HepG2 (cell line): ENCODE measurements around the gene DERL2. TPM values are rescaled to one million over a fixed set of nuclear protein-coding genes. Genes with fewer than 3 reads are reported as not detected.

Experiments used
- ATAC-seq: fragments of 200-7000 bp; cut with Tn5 transposase; 3 replicates; pipeline ENCODE4 v1.9.1; 2020; ENCODE audit warnings: mild to moderate bottlenecking, moderate library complexity
- BruUV-seq: library from RNA; stranded (reverse); fragments of 400-500 nt; replicated peaks from 2 replicates; lab custom pipeline; 2021; lab: Mats Ljungman, UMichigan
- CTCF ChIA-PET: fragments of 300-600 bp; formaldehyde crosslinking; extraction: SDS; loops from one replicate; lab custom pipeline; 2021; ENCODE audit warnings: low total read pairs, inconsistent platforms, low intra/inter-chr PET ratio; lab: Yijun Ruan, JAX
- POLR2A ChIA-PET: fragments of 350-600 bp; sonication (Branson Sonifier 250); formaldehyde crosslinking; loops from one replicate; lab custom pipeline; 2020; ENCODE audit warnings: antibody characterized with exemption, inconsistent platforms; lab: Yijun Ruan, JAX
- DNase-seq: peaks from one replicate; pipeline ENCODE4 v3.0.0-alpha.2; 2015; ENCODE audit warnings: low spot score
- FAIRE-seq: peaks from 3 replicates; lab custom pipeline; 2011; peaks lifted over from hg19 to GRCh38; lab: Jason Lieb, UNC
- H2AFZ ChIP-seq: one replicate; pipeline ENCODE4 v1.6.1; 2011; ENCODE audit warnings: low read length, inconsistent platforms
- H3K27ac ChIP-seq: fragments of 300-600 bp; 3 replicates; pipeline ENCODE4 v1.8.0; 2011; ENCODE audit warnings: mixed run types, mild to moderate bottlenecking, mixed read lengths, low read length, inconsistent platforms; ENCODE audit not compliant: insufficient read depth; ENCODE audit errors: extremely low read length
- H3K27me3 ChIP-seq, 2 experiments: fragments of 200-600 bp in 1 of 2; 2 replicates in 1 of 2; 3 replicates in 1 of 2; pipeline versions ENCODE4 v1.6.0 to v1.8.0; 2011; ENCODE audit warnings: low read length in 2 of 2, mild to moderate bottlenecking in 2 of 2, moderate library complexity in 2 of 2, inconsistent platforms in 1 of 2; ENCODE audit not compliant: insufficient read depth in 2 of 2, control insufficient read depth in 1 of 2
- H3K36me3 ChIP-seq, 2 experiments: fragments of 200-600 bp in 1 of 2; replicated peaks in 1 of 2; 2 replicates in 1 of 2; 3 replicates in 1 of 2; pipeline versions ENCODE4 v1.5.1 to v1.8.0; 2011; ENCODE audit warnings: low read length in 2 of 2, inconsistent platforms in 1 of 2; ENCODE audit not compliant: insufficient read depth in 2 of 2, control insufficient read depth in 1 of 2
- H3K4me1 ChIP-seq: 2 replicates; pipeline ENCODE4 v1.5.1; 2012; ENCODE audit warnings: low read length, inconsistent platforms; ENCODE audit not compliant: insufficient read depth
- H3K4me2 ChIP-seq: 2 replicates; pipeline ENCODE4 v1.6.0; 2011; ENCODE audit warnings: low read depth, low read length, inconsistent platforms
- H3K4me3 ChIP-seq, 3 experiments: fragments of 200-600 bp in 1 of 3; sonication (generic), shearing (Covaris generic) in 1 of 3; replicated peaks in 1 of 3; 2 replicates each; pipeline ENCODE4 v1.5.1; 2011 to 2016; ENCODE audit warnings: low read length in 3 of 3, inconsistent platforms in 2 of 3, low read depth in 2 of 3, mild to moderate bottlenecking in 2 of 3, control low read depth in 1 of 3, mixed read lengths in 1 of 3; ENCODE audit not compliant: insufficient read depth in 1 of 3
- H3K79me2 ChIP-seq: one replicate; pipeline ENCODE4 v1.6.1; 2011; ENCODE audit warnings: low read length, inconsistent platforms; ENCODE audit not compliant: insufficient read depth
- H3K9ac ChIP-seq: 2 replicates; pipeline ENCODE4 v1.6.0; 2011; ENCODE audit warnings: mild to moderate bottlenecking, low read depth, low read length, inconsistent platforms; ENCODE audit not compliant: insufficient read depth
- H3K9me3 ChIP-seq: 2 replicates; pipeline ENCODE4 v1.5.1; 2012; ENCODE audit warnings: mild to moderate bottlenecking, low read length
- H4K20me1 ChIP-seq: 2 replicates; pipeline ENCODE4 v1.6.0; 2011; ENCODE audit warnings: inconsistent platforms, mild to moderate bottlenecking, low read length, moderate library complexity; ENCODE audit not compliant: insufficient read depth
- RBM39 ChIP-seq: fragments of 200-400 bp; formaldehyde crosslinking; IDR thresholded peaks from one replicate; pipeline ENCODE4 v1.6.1; 2018; ENCODE audit warnings: antibody characterized with exemption, mild to moderate bottlenecking, low read depth, low read length; ENCODE audit not compliant: poor library complexity, severe bottlenecking
- RFXANK ChIP-seq: IDR thresholded peaks from 2 replicates; pipeline ENCODE4 v1.6.1; 2016
- RNF219 ChIP-seq: sonication (generic); formaldehyde crosslinking; IDR thresholded peaks from 2 replicates; pipeline ENCODE4 v1.5.0; 2020; ENCODE audit warnings: mild to moderate bottlenecking, missing genetic modification reagents
- SALL2 ChIP-seq: sonication (generic); formaldehyde crosslinking; IDR thresholded peaks from 2 replicates; pipeline ENCODE4 v1.8.1; 2023; ENCODE audit warnings: mild to moderate bottlenecking, missing genetic modification reagents, inconsistent platforms
- ZNF709 ChIP-seq: sonication (generic); formaldehyde crosslinking; IDR thresholded peaks from 2 replicates; pipeline ENCODE4 v1.5.0; 2020; ENCODE audit warnings: mild to moderate bottlenecking, missing genetic modification reagents
- WGBS: methylation state at CpG from one replicate; pipeline ENCODE4 v1.1.6; 2017; ENCODE audit warnings: low lambda C conversion rate; 5-methylcytosine and 5-hydroxymethylcytosine counted together
- in situ Hi-C: cut with HindIII; loops from 2 replicates; pipeline ENCODE4 v1.10.0; 2017; ENCODE audit warnings: low pct_unique_long_range_greater_than_20kb; ENCODE audit not compliant: extremely low pct_ligation_motif_present
- intact Hi-C: fragments of 100-400 bp; cut with micrococcal nuclease; formaldehyde crosslinking; loops from one replicate; pipeline ENCODE4 v1.10.0; 2022; ENCODE audit not compliant: unreplicated experiment
- polyA plus RNA-seq, 8 experiments: library from polyadenylated mRNA; depleted of rRNA in 3 of 8; stranded (reverse) in 7 of 8; unstranded in 1 of 8; fragments of >200 nt; fragmentation: Illumina TruSeq in 4 of 8; extraction: Trizol in 4 of 8; gene quantifications; 2 replicates each; pipeline versions ENCODE4 v1.2.1 to v1.2.3, GENCODE V29; 2011 to 2016; ENCODE audit warnings: low read depth in 4 of 8, missing spikeins in 1 of 8, mixed read lengths in 1 of 8; ENCODE audit not compliant: insufficient read depth in 1 of 8
- total RNA-seq, 5 experiments: library from RNA; depleted of rRNA; stranded (reverse); fragments of >200 nt; fragmentation: Illumina TruSeq; extraction: Trizol; gene quantifications; 2 replicates each; pipeline ENCODE4 v1.2.3, GENCODE V29; 2016; ENCODE audit warnings: low read depth in 1 of 5

Gene DERL2
- total and polyA plus RNA-seq, 2 of the 13 experiments (the other 11 are each of a cell fraction or from before 2014, with no cell fraction given): 59.3 to 65.2 TPM

GRCh38 chr17:5499476-5500231 is 13.7 kb upstream of the DERL2 start:
- Histone ChIP-seq H3K9ac (no peak overlapping the region), H3K4me3 (peak overlapping the region in 2 of 3 experiments; percentile 75 to 79; a peak in 2 of 6 replicates), H3K36me3 (no peaks in the 10 kb centered on the region), H2AFZ (no peak overlapping the region), H3K4me2 (peak overlapping the region; percentile 75), H3K4me1 (peaks cover 7% of the 10 kb centered on the region), H4K20me1 (no peaks in the 10 kb centered on the region), H3K9me3 (no peaks in the 10 kb centered on the region), H3K27ac (no peak overlapping the region), H3K79me2 (no peaks in the 10 kb centered on the region), H3K27me3 (peaks cover 0 to 13% of the 10 kb centered on the region in 2 experiments; a peak in 3 of 5 replicates)
- POLR2A ChIA-PET: interaction anchor here (1.4 to 2.6 kb wide), 4 partner anchors 14 to 60 kb away, joined by 3 to 24 read pairs (median 4); partner anchors contain the start of genes C1QBP, DERL2, DHX33 and MIS12
- ATAC-seq (no peak), FAIRE-seq (no peak), DNase-seq (no peak)
- intact Hi-C loops (no loop called here), in situ Hi-C loops (no loop called here)
- 91% methylated on average over 34 of the region's 44 CpGs for WGBS
- CTCF ChIA-PET: no interaction called here
- BruUV-seq: no TSS peak
- TF ChIP-seq SALL2 (CRISPR knock-in tag) (no peak), RBM39 (peak; percentile 8), ZNF709 (no peak), RNF219 (CRISPR knock-in tag) (no peak), RFXANK (CRISPR knock-in tag) (no peak)
